GM10266 (cell line): ENCODE measurements around the gene MEF2C.

Experiments
- DNase-seq: peaks from one replicate; pipeline ENCODE4 v3.0.0; 2012; ENCODE audit errors: extremely low spot score
- CTCF ChIP-seq: IDR thresholded peaks from 2 replicates; pipeline ENCODE4 v1.5.1; 2012; ENCODE audit warnings: mild to moderate bottlenecking, low read depth; ENCODE audit not compliant: control insufficient read depth, insufficient read depth; ENCODE audit errors: missing control alignments

Gene MEF2C

GRCh38 chr5:88880201-88880600, 2.8 kb downstream of the MEF2C start:
- no peak for TF ChIP-seq CTCF
- no peak for DNase-seq

GRCh38 chr5:88879724-88880123, 3.3 kb downstream of the MEF2C start:
- TF ChIP-seq CTCF: no peak
- no peak for DNase-seq

- peak; percentile 29 for TF ChIP-seq CTCF
- DNase-seq: no peak
Observed at GRCh38 chr5:88878976-88879375, 4.0 kb downstream of the MEF2C start.

- TF ChIP-seq CTCF: no peak
- DNase-seq: no peak
Observed at GRCh38 chr5:88877826-88878225, 5.2 kb downstream of the MEF2C start.

- no peak for DNase-seq
- TF ChIP-seq CTCF: no peak
Observed at GRCh38 chr5:88876714-88877113, 6.3 kb downstream of the MEF2C start.

GRCh38 chr5:88875341-88876234, 7.4 kb downstream of the MEF2C start:
- DNase-seq: no peak
- no peak for TF ChIP-seq CTCF

- TF ChIP-seq CTCF: no peak
- DNase-seq: no peak
Observed at GRCh38 chr5:88873447-88873846, 9.5 kb downstream of the MEF2C start.
